Gastrocnemius medialis (tissue), 4 donors: Measurements from ENCODE around the gene NPAS3. TPM values are rescaled to one million over a fixed set of nuclear protein-coding genes. Genes with fewer than 3 reads are reported as not detected.

Experiments used
- ATAC-seq, 2 donors: fragments of 150-250 bp; one replicate each; pipeline ENCODE4 v1.9.1; 2016
- DNase-seq, 2 donors: peaks; one replicate each; pipeline ENCODE4 v3.0.0-alpha.2; 2019
- H3K27ac ChIP-seq, 4 donors: fragments of 200-600 bp; sonication (generic); 1 replicate in 1 of 4; 2 replicates in 3 of 4; pipeline ENCODE4 v1.5.1; 2016 to 2018; ENCODE audit warnings: mild to moderate bottlenecking in 2 of 4, moderate library complexity in 1 of 4
- H3K27me3 ChIP-seq, 3 donors: fragments of 200-600 bp; sonication (generic) in 2 of 3; 1 replicate in 1 of 3; 2 replicates in 2 of 3; pipeline versions ENCODE4 v1.5.1 to v1.6.0; 2016 to 2019; ENCODE audit warnings: mild to moderate bottlenecking in 1 of 3, moderate library complexity in 1 of 3
- H3K36me3 ChIP-seq, 2 donors: fragments of 200-600 bp; sonication (generic) in 1 of 2; one replicate each; pipeline ENCODE4 v1.5.1; 2017 to 2018
- H3K4me1 ChIP-seq, 2 donors: fragments of 200-600 bp; sonication (generic) in 1 of 2; one replicate each; pipeline ENCODE4 v1.5.1; 2016 to 2017; ENCODE audit warnings: mild to moderate bottlenecking in 2 of 2
- H3K4me3 ChIP-seq, 4 donors: fragments of 200-600 bp; sonication (generic) in 3 of 4; 1 replicate in 1 of 4; 2 replicates in 3 of 4; pipeline ENCODE4 v1.5.1; 2016 to 2019; ENCODE audit warnings: mild to moderate bottlenecking in 2 of 4
- H3K9me3 ChIP-seq, 3 donors: fragments of 200-600 bp; sonication (generic) in 2 of 3; 1 replicate in 1 of 3; 2 replicates in 2 of 3; pipeline ENCODE4 v1.5.1; 2016 to 2019
- POLR2A ChIP-seq, 2 donors: fragments of 450-650 bp; IDR thresholded peaks; one replicate each; pipeline ENCODE4 v1.6.1; 2017; ENCODE audit warnings: antibody characterized with exemption in 2 of 2, mild to moderate bottlenecking in 2 of 2, moderate library complexity in 2 of 2
- in situ Hi-C, 4 donors: fragments of 200-750 bp; cut with MboI; loops; one replicate each; pipeline versions ENCODE4 v1.15.0 to v1.8.0; 2017; ENCODE audit warnings: low sequenced_read_pairs in 4 of 4
- intact Hi-C: fragments of 100-400 bp; cut with DNase I; formaldehyde crosslinking; loops from one replicate; pipeline ENCODE4 v1.15.1; 2023; ENCODE audit warnings: low total_unique reads
- total RNA-seq, 4 donors: library from RNA; depleted of rRNA; stranded (reverse); fragments of >200 nt; gene quantifications; one replicate each; pipeline versions ENCODE4 v1.1.0 to v1.2.3, GENCODE V29; 2016
- TF ChIP-seq, protein P1 (sequence below), 5 experiments: fragments of 450-650 bp in 3 of 5; fragments of 200-600 bp in 2 of 5; sonication (generic) in 2 of 5; IDR thresholded peaks in 4 of 5; conservative IDR thresholded peaks in 1 of 5; 1 replicate in 4 of 5; 2 replicates in 1 of 5; pipeline ENCODE4 v1.5.1; 2016 to 2019; ENCODE audit warnings: antibody characterized with exemption in 5 of 5, mild to moderate bottlenecking in 3 of 5, moderate library complexity in 3 of 5

NPAS3 gene
- total RNA-seq, 4 donors from 2014 or later, result 0.82 to 1.00 TPM; not detected in 2

DNA sequence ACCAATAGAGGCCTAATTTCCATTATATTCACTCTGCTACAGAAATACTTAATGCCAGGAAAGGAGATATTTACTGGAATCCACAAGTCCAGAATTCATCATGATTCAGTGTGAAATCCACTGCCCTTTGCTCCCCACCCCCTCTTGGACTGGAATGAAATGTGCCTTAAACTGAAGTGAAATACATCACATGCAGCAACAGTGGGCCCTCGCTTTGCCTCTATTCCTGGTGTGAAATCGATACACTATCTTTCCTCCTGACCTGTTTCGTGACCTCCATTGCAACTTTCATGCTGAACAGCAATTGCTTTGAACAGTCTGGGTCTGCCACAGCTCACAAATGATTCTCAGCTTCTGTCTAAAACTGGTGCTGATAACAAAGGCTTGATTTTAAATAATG, 100.6 kb downstream of the NPAS3 start:
- in situ Hi-C loops, result no loop called here
- TF ChIP-seq POLR2A (IDR thresholded peaks at IDR 0.05), result no peak
- TF ChIP-seq, protein P1, sequence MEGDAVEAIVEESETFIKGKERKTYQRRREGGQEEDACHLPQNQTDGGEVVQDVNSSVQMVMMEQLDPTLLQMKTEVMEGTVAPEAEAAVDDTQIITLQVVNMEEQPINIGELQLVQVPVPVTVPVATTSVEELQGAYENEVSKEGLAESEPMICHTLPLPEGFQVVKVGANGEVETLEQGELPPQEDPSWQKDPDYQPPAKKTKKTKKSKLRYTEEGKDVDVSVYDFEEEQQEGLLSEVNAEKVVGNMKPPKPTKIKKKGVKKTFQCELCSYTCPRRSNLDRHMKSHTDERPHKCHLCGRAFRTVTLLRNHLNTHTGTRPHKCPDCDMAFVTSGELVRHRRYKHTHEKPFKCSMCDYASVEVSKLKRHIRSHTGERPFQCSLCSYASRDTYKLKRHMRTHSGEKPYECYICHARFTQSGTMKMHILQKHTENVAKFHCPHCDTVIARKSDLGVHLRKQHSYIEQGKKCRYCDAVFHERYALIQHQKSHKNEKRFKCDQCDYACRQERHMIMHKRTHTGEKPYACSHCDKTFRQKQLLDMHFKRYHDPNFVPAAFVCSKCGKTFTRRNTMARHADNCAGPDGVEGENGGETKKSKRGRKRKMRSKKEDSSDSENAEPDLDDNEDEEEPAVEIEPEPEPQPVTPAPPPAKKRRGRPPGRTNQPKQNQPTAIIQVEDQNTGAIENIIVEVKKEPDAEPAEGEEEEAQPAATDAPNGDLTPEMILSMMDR (IDR thresholded peaks at IDR 0.05 in 4 of 5, conservative IDR thresholded peaks at IDR 0.05 in 1 of 5), result no peak
- no peak overlapping the region for H3K4me3 ChIP-seq

DNA sequence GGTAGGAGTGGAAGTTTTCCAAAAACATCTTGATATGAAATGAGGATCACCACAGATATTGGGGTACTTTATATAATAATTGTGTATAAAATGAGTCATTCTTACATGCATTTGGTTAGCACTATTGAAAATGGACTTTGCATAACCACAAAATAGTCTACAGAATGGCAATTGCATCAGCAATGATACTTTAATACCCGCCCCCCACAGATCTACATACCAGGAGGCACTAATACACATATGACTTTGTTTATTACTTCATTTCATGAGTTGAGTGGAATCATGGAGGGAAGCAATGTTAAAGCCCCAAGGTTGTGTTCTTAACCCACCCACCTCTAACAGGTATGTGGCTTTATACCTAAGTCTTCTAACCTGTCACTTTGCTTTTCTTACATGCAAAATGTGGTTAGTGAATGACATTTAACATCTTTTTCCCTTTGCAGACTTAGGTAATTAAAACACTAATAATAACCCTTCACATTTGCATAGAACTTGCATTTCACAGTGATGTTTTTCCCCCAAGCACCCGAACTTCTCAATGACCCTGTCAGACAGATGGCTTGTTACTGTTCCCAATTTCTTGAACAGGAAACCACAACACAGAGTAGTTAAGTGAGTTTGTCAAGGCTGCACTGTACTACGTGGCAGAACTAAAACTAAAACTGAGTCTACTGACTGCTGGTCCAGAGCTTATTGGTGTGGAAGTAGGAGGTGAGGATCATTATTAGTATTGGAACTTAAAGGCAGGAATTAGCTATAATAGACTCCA, 101.9 kb downstream of the NPAS3 start:
- Histone ChIP-seq H3K9me3 (no peaks in the 10 kb centered on the region), H3K27ac (no peak overlapping the region), H3K36me3 (no peaks in the 10 kb centered on the region), H3K27me3 (no peaks in the 10 kb centered on the region), H3K4me1 (no peaks in the 10 kb centered on the region), H3K4me3 (no peak overlapping the region)
- TF ChIP-seq, protein P1 (IDR thresholded peaks at IDR 0.05 in 4 of 5, conservative IDR thresholded peaks at IDR 0.05 in 1 of 5), result no peak
- no peak for TF ChIP-seq POLR2A (IDR thresholded peaks at IDR 0.05)
- DNase-seq (no peak), ATAC-seq (no peak)
- intact Hi-C loops, result no loop called here
- in situ Hi-C loops, result no loop called here

More for the DNA sequence above, 100.6 kb downstream of the NPAS3 start:
- intact Hi-C loops, result no loop called here
- ATAC-seq (no peak), DNase-seq (no peak)
- Histone ChIP-seq H3K9me3 (no peaks in the 10 kb centered on the region), H3K27ac (no peak overlapping the region), H3K27me3 (no peaks in the 10 kb centered on the region), H3K36me3 (no peaks in the 10 kb centered on the region), H3K4me1 (no peaks in the 10 kb centered on the region)

DNA sequence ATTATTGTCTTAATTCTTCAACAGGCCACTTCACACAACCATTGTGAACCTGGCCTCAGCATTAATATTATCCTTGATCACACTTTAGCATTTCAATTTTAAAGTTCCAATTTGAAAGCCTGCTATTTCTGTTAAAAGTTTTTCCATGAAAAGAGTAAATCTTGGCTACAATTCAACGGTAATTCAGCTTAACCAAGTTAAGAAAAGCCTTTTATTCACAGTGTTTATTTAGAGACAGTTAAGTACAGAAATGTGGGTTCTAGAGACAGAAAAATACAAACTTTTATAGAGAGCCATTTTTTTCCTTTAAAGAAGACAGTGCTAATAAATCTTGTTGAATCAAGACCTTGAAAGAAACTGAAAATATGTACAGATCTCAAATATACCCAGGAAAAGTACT, 103.9 kb downstream of the NPAS3 start:
- Histone ChIP-seq H3K4me3 (no peak overlapping the region), H3K4me1 (no peaks in the 10 kb centered on the region), H3K36me3 (no peaks in the 10 kb centered on the region), H3K9me3 (no peaks in the 10 kb centered on the region), H3K27ac (no peak overlapping the region), H3K27me3 (no peaks in the 10 kb centered on the region)
- no peak for DNase-seq
- intact Hi-C loops (no loop called here), in situ Hi-C loops (no loop called here)
- ATAC-seq, result no peak
- TF ChIP-seq, protein P1 (IDR thresholded peaks at IDR 0.05 in 4 of 5, conservative IDR thresholded peaks at IDR 0.05 in 1 of 5), result no peak
- no peak for TF ChIP-seq POLR2A (IDR thresholded peaks at IDR 0.05)

DNA sequence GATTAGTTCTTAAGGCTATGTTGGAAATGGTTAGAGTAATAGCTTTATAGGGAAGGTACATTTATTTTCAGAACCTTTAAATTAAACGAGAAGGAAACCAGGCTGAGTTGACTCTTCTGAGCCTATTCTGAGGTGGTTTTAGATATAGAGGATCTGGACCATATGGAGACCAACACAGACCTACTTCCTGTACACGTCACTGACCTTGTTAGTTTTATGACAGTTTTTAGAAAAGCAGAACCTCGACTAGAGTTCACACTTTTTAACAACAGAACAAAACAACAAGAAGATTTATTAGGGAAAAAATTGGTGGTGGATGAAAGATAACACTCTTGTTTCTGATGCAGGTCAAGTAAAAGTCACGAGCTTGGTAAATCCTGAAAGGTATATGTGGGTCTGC, 107.1 kb downstream of the NPAS3 start:
- no peaks in the 10 kb centered on the region for H3K36me3 ChIP-seq
- H3K27ac ChIP-seq, result no peak overlapping the region
- no peak overlapping the region for H3K4me3 ChIP-seq
- DNase-seq, result no peak
- in situ Hi-C loops, result no loop called here
- no peaks in the 10 kb centered on the region for H3K27me3 ChIP-seq
- no peaks in the 10 kb centered on the region for H3K4me1 ChIP-seq
- intact Hi-C loops, result no loop called here
- TF ChIP-seq, protein P1 (IDR thresholded peaks at IDR 0.05 in 4 of 5, conservative IDR thresholded peaks at IDR 0.05 in 1 of 5), result no peak
- TF ChIP-seq POLR2A (IDR thresholded peaks at IDR 0.05), result no peak
- ATAC-seq, result no peak
- H3K9me3 ChIP-seq, result no peaks in the 10 kb centered on the region
